ENCODE measurements around the gene KRTAP9-6. TPM values are rescaled to one million over a fixed set of nuclear protein-coding genes. Genes with fewer than 3 reads are reported as not detected.

The KRTAP9-6 gene
- total RNA-seq, 1 donor from 2014 or later = not detected

DNA sequence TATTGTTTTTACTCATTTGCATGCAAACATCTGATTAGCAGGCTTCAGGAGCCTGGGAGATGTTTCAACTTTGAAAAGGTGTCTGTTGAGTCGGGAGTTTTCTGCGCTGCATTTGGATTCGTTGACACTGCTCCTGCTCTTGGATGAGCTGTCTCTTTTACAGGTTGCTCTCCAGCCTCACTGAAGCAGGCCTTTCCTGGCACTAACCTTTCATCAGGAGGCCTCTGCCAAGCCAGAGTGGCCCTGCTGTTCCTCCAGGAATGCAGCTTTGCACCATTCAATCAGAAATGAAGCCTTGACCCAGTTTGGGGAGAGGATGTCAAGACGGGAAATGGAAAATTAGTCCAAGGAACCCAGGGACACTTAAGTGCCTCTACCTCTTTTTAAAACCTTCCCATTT is 37.8 kb downstream of the KRTAP9-6 start:
- no peak for DNase-seq (ENCODE audit: low read depth)
- Mint-ChIP-seq H3K27ac (ENCODE audit: unreplicated experiment) (no peak overlapping the region), H3K4me1 (ENCODE audit: low read depth, unreplicated experiment) (no peaks in the 10 kb centered on the region), H3K36me3 (ENCODE audit: low read depth, unreplicated experiment) (no peaks in the 10 kb centered on the region), H3K27me3 (ENCODE audit: low read depth, unreplicated experiment) (peaks cover 21% of the 10 kb centered on the region), H3K4me3 (ENCODE audit: unreplicated experiment) (no peak overlapping the region), H3K9me3 (ENCODE audit: unreplicated experiment) (peaks cover 8% of the 10 kb centered on the region)
- Histone ChIP-seq H3K9ac (ENCODE audit: low read length) (no peak overlapping the region), H3K79me2 (ENCODE audit: insufficient read depth, low read length) (no peaks in the 10 kb centered on the region), H3K9me3 (ENCODE audit: insufficient read depth, low read depth, low read length) (no peaks in the 10 kb centered on the region), H3K27me3 (ENCODE audit: insufficient read depth, low read length) (no peaks in the 10 kb centered on the region), H3K4me1 (ENCODE audit: insufficient read depth, low read length) (peaks cover 7% of the 10 kb centered on the region), H2AFZ (ENCODE audit: low read depth, low read length) (no peak overlapping the region), H3K4me2 (ENCODE audit: low read length) (no peak overlapping the region), H4K20me1 (ENCODE audit: insufficient read depth, low read length) (no peaks in the 10 kb centered on the region), H3K27ac (ENCODE audit: low read depth, low read length) (no peak overlapping the region), H3K36me3 (ENCODE audit: insufficient read depth, low read length) (no peaks in the 10 kb centered on the region), H3K4me3 (ENCODE audit: insufficient read depth, low read depth, low read length) (no peak overlapping the region)
- no peak for FAIRE-seq
- TF ChIP-seq EZH2 (IDR thresholded peaks at IDR 0.05; ENCODE audit: insufficient read depth, low read length) = no peak
- TF ChIP-seq, protein P1, sequence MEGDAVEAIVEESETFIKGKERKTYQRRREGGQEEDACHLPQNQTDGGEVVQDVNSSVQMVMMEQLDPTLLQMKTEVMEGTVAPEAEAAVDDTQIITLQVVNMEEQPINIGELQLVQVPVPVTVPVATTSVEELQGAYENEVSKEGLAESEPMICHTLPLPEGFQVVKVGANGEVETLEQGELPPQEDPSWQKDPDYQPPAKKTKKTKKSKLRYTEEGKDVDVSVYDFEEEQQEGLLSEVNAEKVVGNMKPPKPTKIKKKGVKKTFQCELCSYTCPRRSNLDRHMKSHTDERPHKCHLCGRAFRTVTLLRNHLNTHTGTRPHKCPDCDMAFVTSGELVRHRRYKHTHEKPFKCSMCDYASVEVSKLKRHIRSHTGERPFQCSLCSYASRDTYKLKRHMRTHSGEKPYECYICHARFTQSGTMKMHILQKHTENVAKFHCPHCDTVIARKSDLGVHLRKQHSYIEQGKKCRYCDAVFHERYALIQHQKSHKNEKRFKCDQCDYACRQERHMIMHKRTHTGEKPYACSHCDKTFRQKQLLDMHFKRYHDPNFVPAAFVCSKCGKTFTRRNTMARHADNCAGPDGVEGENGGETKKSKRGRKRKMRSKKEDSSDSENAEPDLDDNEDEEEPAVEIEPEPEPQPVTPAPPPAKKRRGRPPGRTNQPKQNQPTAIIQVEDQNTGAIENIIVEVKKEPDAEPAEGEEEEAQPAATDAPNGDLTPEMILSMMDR (IDR thresholded peaks at IDR 0.05; ENCODE audit: insufficient read depth, low read depth, low read length) = no peak

DNA sequence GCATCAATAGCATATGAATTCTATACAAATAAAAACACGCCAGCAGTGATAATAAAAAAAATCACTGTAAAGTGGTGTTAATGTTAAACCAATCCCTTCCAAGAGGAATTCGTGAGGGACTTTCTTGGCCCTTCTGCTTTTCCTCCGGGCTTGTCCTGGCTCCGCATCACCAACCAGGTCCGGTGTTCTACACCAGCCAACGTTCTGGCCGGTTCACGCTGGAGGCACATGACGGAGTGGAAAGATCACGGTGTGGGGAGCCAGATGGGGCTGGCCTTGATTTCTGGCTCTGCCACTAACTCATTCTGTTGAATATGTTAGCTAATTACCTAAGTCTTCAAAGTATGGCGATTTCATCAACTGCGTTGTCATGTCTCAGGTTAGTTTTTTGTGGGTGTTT is 38.9 kb downstream of the KRTAP9-6 start:
- Histone ChIP-seq H3K4me1 (ENCODE audit: insufficient read depth, low read length) (peaks cover 16% of the 10 kb centered on the region), H3K36me3 (ENCODE audit: insufficient read depth, low read length) (no peaks in the 10 kb centered on the region), H3K27ac (ENCODE audit: low read depth, low read length) (no peak overlapping the region), H3K27me3 (ENCODE audit: insufficient read depth, low read length) (no peaks in the 10 kb centered on the region), H3K4me2 (ENCODE audit: low read length) (no peak overlapping the region), H3K9me3 (ENCODE audit: insufficient read depth, low read depth, low read length) (no peaks in the 10 kb centered on the region), H3K9ac (ENCODE audit: low read length) (no peak overlapping the region), H3K4me3 (ENCODE audit: insufficient read depth, low read depth, low read length) (no peak overlapping the region), H4K20me1 (ENCODE audit: insufficient read depth, low read length) (no peaks in the 10 kb centered on the region), H2AFZ (ENCODE audit: low read depth, low read length) (no peak overlapping the region), H3K79me2 (ENCODE audit: insufficient read depth, low read length) (no peaks in the 10 kb centered on the region)
- peaks cover 28% of the 10 kb centered on the region for H3K27me3 Mint-ChIP-seq (ENCODE audit: low read depth, unreplicated experiment)
- FAIRE-seq (no peak), DNase-seq (ENCODE audit: low read depth) (no peak)
- peaks cover 8% of the 10 kb centered on the region for H3K9me3 Mint-ChIP-seq (ENCODE audit: unreplicated experiment)
- no peak overlapping the region for H3K4me3 Mint-ChIP-seq (ENCODE audit: unreplicated experiment)
- no peaks in the 10 kb centered on the region for H3K4me1 Mint-ChIP-seq (ENCODE audit: low read depth, unreplicated experiment)
- no peaks in the 10 kb centered on the region for H3K36me3 Mint-ChIP-seq (ENCODE audit: low read depth, unreplicated experiment)
- TF ChIP-seq, protein P1 (IDR thresholded peaks at IDR 0.05; ENCODE audit: insufficient read depth, low read depth, low read length) = no peak
- TF ChIP-seq EZH2 (IDR thresholded peaks at IDR 0.05; ENCODE audit: insufficient read depth, low read length) = no peak
- no peak overlapping the region for H3K27ac Mint-ChIP-seq (ENCODE audit: unreplicated experiment)

DNA sequence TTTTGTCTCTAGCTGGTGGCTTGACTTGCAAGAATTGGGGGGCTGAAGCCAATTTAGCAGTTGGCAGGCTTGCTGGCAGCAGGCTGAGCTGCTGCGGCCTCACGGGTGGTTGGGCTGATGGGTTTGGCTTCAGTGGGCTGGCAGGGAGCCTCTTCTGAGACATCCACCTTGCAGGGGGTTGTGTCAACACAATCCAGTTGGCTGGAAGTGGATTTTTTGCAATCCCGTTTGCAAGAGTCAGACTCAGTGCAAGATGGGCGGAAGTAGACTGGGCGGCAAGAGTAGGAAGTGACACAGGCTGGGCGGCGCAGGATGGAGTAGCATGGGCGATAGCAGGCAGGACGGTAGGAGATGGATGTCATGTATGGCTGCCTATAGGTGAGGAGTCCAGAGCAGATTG is 42.5 kb downstream of the KRTAP9-6 start:
- TF ChIP-seq, protein P1 (IDR thresholded peaks at IDR 0.05; ENCODE audit: insufficient read depth, low read depth, low read length) = no peak
- TF ChIP-seq EZH2 (IDR thresholded peaks at IDR 0.05; ENCODE audit: insufficient read depth, low read length) = no peak
- Histone ChIP-seq H3K79me2 (ENCODE audit: insufficient read depth, low read length) (no peaks in the 10 kb centered on the region), H3K4me1 (ENCODE audit: insufficient read depth, low read length) (peaks cover 16% of the 10 kb centered on the region), H3K27me3 (ENCODE audit: insufficient read depth, low read length) (no peaks in the 10 kb centered on the region), H2AFZ (ENCODE audit: low read depth, low read length) (peak overlapping the region; percentile 57), H3K4me2 (ENCODE audit: low read length) (peak overlapping the region; percentile 54), H3K4me3 (ENCODE audit: insufficient read depth, low read depth, low read length) (peak overlapping the region; percentile 21), H3K36me3 (ENCODE audit: insufficient read depth, low read length) (no peaks in the 10 kb centered on the region), H3K9me3 (ENCODE audit: insufficient read depth, low read depth, low read length) (no peaks in the 10 kb centered on the region), H3K27ac (ENCODE audit: low read depth, low read length) (no peak overlapping the region), H3K9ac (ENCODE audit: low read length) (no peak overlapping the region), H4K20me1 (ENCODE audit: insufficient read depth, low read length) (no peaks in the 10 kb centered on the region)
- Mint-ChIP-seq H3K27ac (ENCODE audit: unreplicated experiment) (no peak overlapping the region), H3K4me3 (ENCODE audit: unreplicated experiment) (no peak overlapping the region), H3K9me3 (ENCODE audit: unreplicated experiment) (peaks cover 8% of the 10 kb centered on the region), H3K4me1 (ENCODE audit: low read depth, unreplicated experiment) (no peaks in the 10 kb centered on the region), H3K27me3 (ENCODE audit: low read depth, unreplicated experiment) (peaks cover 40% of the 10 kb centered on the region), H3K36me3 (ENCODE audit: low read depth, unreplicated experiment) (no peaks in the 10 kb centered on the region)
- DNase-seq (ENCODE audit: low read depth) (peak; percentile 68), FAIRE-seq (no peak)

Data from astrocyte (in vitro differentiated cells and primary cell).